Loucy (cell line): ENCODE measurements around the gene AZI2.

Source experiments
- EZH2phosphoT487 ChIP-seq: fragments of 200-600 bp; IDR thresholded peaks from 2 replicates; pipeline ENCODE4 v1.6.1; 2018; ENCODE audit warnings: antibody characterized with exemption, mild to moderate bottlenecking, moderate library complexity, borderline replicate concordance
- TF ChIP-seq, protein P1 (sequence below): fragments of 200-600 bp; sonication (generic); conservative IDR thresholded peaks from 2 replicates; pipeline ENCODE4 v1.5.1; 2014; ENCODE audit warnings: mild to moderate bottlenecking, antibody characterized with exemption, low read length

- TF ChIP-seq EZH2phosphoT487 = no peak
- TF ChIP-seq, protein P1, sequence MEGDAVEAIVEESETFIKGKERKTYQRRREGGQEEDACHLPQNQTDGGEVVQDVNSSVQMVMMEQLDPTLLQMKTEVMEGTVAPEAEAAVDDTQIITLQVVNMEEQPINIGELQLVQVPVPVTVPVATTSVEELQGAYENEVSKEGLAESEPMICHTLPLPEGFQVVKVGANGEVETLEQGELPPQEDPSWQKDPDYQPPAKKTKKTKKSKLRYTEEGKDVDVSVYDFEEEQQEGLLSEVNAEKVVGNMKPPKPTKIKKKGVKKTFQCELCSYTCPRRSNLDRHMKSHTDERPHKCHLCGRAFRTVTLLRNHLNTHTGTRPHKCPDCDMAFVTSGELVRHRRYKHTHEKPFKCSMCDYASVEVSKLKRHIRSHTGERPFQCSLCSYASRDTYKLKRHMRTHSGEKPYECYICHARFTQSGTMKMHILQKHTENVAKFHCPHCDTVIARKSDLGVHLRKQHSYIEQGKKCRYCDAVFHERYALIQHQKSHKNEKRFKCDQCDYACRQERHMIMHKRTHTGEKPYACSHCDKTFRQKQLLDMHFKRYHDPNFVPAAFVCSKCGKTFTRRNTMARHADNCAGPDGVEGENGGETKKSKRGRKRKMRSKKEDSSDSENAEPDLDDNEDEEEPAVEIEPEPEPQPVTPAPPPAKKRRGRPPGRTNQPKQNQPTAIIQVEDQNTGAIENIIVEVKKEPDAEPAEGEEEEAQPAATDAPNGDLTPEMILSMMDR = no peak
Observed at GRCh38 chr3:28273837-28274236, 74.8 kb downstream of the AZI2 start.
